BJ (cell line): ENCODE results near the gene CREB3L2. TPM values are rescaled to one million over a fixed set of nuclear protein-coding genes. Genes with fewer than 3 reads are reported as not detected.

ENCODE experiments used
- CTCF ChIA-PET: fragments of 350-600 bp; formaldehyde crosslinking; extraction: SDS; loops from one replicate; lab custom pipeline; 2021; ENCODE audit warnings: antibody characterized with exemption, inconsistent platforms; lab: Yijun Ruan, JAX
- POLR2A ChIA-PET: fragments of 300-600 bp; sonication (Branson Sonifier 250); formaldehyde crosslinking; extraction: SDS; loops from one replicate; lab custom pipeline; 2021; ENCODE audit warnings: antibody characterized with exemption; lab: Charles Lee
- DNase-seq: peaks from one replicate; pipeline ENCODE4 v3.0.0-alpha.2; 2011; ENCODE audit warnings: low read depth
- H3K27me3 ChIP-seq: 2 replicates; pipeline ENCODE4 v1.6.0; 2011; ENCODE audit warnings: low read length; ENCODE audit not compliant: control insufficient read depth, insufficient read depth
- H3K36me3 ChIP-seq: 2 replicates; pipeline ENCODE4 v1.5.1; 2011; ENCODE audit warnings: low read length; ENCODE audit not compliant: control insufficient read depth, insufficient read depth
- H3K4me3 ChIP-seq: 2 replicates; pipeline ENCODE4 v1.5.1; 2011; ENCODE audit warnings: low read depth, mild to moderate bottlenecking, control low read depth, low read length
- CTCF ChIP-seq: IDR thresholded peaks from 2 replicates; pipeline ENCODE4 v1.5.1; 2011; ENCODE audit warnings: low read depth, mild to moderate bottlenecking, control low read depth, inconsistent platforms, low read length, moderate library complexity; ENCODE audit not compliant: insufficient read depth
- polyA plus RNA-seq: library from polyadenylated mRNA; depleted of rRNA; stranded (reverse); fragments of >200 nt; gene quantifications from 2 replicates; pipeline ENCODE4 v1.2.3, GENCODE V29; 2011; rRNA removed

Gene CREB3L2
- polyA plus RNA-seq, 1 experiment, result 62.2 TPM

- Histone ChIP-seq H3K27me3 (no peaks in the 10 kb centered on the region), H3K4me3 (no peak overlapping the region), H3K36me3 (no peaks in the 10 kb centered on the region)
- ChIA-PET CTCF (no interaction called here), POLR2A (no interaction called here)
- no peak for TF ChIP-seq CTCF
- DNase-seq, result no peak
Observed at GRCh38 chr7:137829337-137829992, 172.4 kb downstream of the CREB3L2 start.

- no peak for DNase-seq
- no peak overlapping the region for H3K4me3 ChIP-seq
- TF ChIP-seq CTCF, result no peak
- ChIA-PET POLR2A (no interaction called here), CTCF (no interaction called here)
- no peaks in the 10 kb centered on the region for H3K36me3 ChIP-seq
- H3K27me3 ChIP-seq, result no peaks in the 10 kb centered on the region
Observed at GRCh38 chr7:137828456-137828855, 173.4 kb downstream of the CREB3L2 start.

DNA sequence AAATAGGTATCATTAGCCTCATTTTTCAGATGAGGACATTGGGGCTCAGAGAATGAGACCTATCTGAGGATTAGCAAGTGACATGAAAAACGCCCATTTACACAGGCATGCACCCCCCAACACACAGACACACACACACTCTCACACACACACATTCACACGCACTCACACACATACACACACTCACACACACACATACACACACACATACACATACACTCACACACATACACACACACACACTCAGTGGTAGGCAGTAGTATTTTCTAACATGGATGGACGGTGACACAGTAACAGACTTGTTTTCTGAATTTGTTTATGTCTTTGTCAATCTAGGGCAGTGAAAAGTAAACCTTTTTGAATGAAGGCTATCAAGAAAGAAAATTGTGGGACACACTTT is 176.4 kb downstream of the CREB3L2 start:
- POLR2A ChIA-PET, result no interaction called here
- Histone ChIP-seq H3K4me3 (no peak overlapping the region), H3K36me3 (no peaks in the 10 kb centered on the region), H3K27me3 (no peaks in the 10 kb centered on the region)
- TF ChIP-seq CTCF, result no peak
- no peak for DNase-seq
- CTCF ChIA-PET, result no interaction called here

Other genes starting within 250 kb of the CREB3L2 start
- 1.3 and 1.4 TPM in 2 replicates for gene DGKI, start 155.1 kb downstream of the CREB3L2 start, polyA plus RNA-seq
- not detected in 2 replicates for gene AKR1D1, start 74.4 kb upstream of the CREB3L2 start, polyA plus RNA-seq